ENCODE results near the gene SPDYE5. TPM values are rescaled to one million over a fixed set of nuclear protein-coding genes. Genes with fewer than 3 reads are reported as not detected.

SPDYE5 gene
- total RNA-seq, 3 donors from 2014 or later: not detected

GRCh38 chr7:75533926-75534325 is 41.8 kb downstream of the SPDYE5 start:
- intact Hi-C loops (cut with DNase I; ENCODE audit: low total_unique reads): no loop called here
- H3K4me3 ChIP-seq: no peak overlapping the region
- no peaks in the 10 kb centered on the region for H3K9me3 ChIP-seq
- no peaks in the 10 kb centered on the region for H3K4me1 ChIP-seq
- no peak overlapping the region for H3K27ac ChIP-seq
- TF ChIP-seq CTCF (IDR thresholded peaks at IDR 0.05) (no peak), POLR2AphosphoS5 (IDR thresholded peaks at IDR 0.05) (no peak), POLR2A (IDR thresholded peaks at IDR 0.05) (no peak)
- H3K27me3 ChIP-seq: no peaks in the 10 kb centered on the region
- peak in 1 of 2 donors; percentile 7 for DNase-seq (ENCODE audit: low spot score in 2 of 2)
- no peaks in the 10 kb centered on the region for H3K36me3 ChIP-seq

GRCh38 chr7:75534727-75535307 is 42.7 kb downstream of the SPDYE5 start:
- Histone ChIP-seq H3K4me3 (no peak overlapping the region), H3K4me1 (no peaks in the 10 kb centered on the region), H3K36me3 (no peaks in the 10 kb centered on the region), H3K27me3 (no peaks in the 10 kb centered on the region), H3K9me3 (no peaks in the 10 kb centered on the region), H3K27ac (no peak overlapping the region)
- no peak for DNase-seq (ENCODE audit: low spot score in 2 of 2)
- TF ChIP-seq POLR2AphosphoS5 (IDR thresholded peaks at IDR 0.05): no peak
- no peak for TF ChIP-seq POLR2A (IDR thresholded peaks at IDR 0.05)
- TF ChIP-seq CTCF (IDR thresholded peaks at IDR 0.05): no peak
- intact Hi-C loops (cut with DNase I; ENCODE audit: low total_unique reads): no loop called here

- no peaks in the 10 kb centered on the region for H3K9me3 ChIP-seq
- no peaks in the 10 kb centered on the region for H3K27me3 ChIP-seq
- TF ChIP-seq POLR2A (IDR thresholded peaks at IDR 0.05): no peak
- no peak for TF ChIP-seq CTCF (IDR thresholded peaks at IDR 0.05)
- TF ChIP-seq POLR2AphosphoS5 (IDR thresholded peaks at IDR 0.05): no peak
- no peak for DNase-seq (ENCODE audit: low spot score in 2 of 2)
- no peak overlapping the region for H3K4me3 ChIP-seq
- no peaks in the 10 kb centered on the region for H3K36me3 ChIP-seq
- H3K27ac ChIP-seq: no peak overlapping the region
- intact Hi-C loops (cut with DNase I; ENCODE audit: low total_unique reads): no loop called here
- no peaks in the 10 kb centered on the region for H3K4me1 ChIP-seq
Observed at GRCh38 chr7:75536491-75536890, 44.4 kb downstream of the SPDYE5 start.

GRCh38 chr7:75536940-75537538 is 44.9 kb downstream of the SPDYE5 start:
- no peak for TF ChIP-seq POLR2A (IDR thresholded peaks at IDR 0.05)
- TF ChIP-seq CTCF (IDR thresholded peaks at IDR 0.05): no peak
- no peak for TF ChIP-seq POLR2AphosphoS5 (IDR thresholded peaks at IDR 0.05)
- no peak for DNase-seq (ENCODE audit: low spot score in 2 of 2)
- no peak overlapping the region for H3K4me3 ChIP-seq
- intact Hi-C loops (cut with DNase I; ENCODE audit: low total_unique reads): no loop called here
- no peaks in the 10 kb centered on the region for H3K4me1 ChIP-seq
- no peaks in the 10 kb centered on the region for H3K27me3 ChIP-seq
- H3K36me3 ChIP-seq: no peaks in the 10 kb centered on the region
- no peaks in the 10 kb centered on the region for H3K9me3 ChIP-seq
- H3K27ac ChIP-seq: no peak overlapping the region

GRCh38 chr7:75537731-75538130 is 45.6 kb downstream of the SPDYE5 start:
- H3K27me3 ChIP-seq: no peaks in the 10 kb centered on the region
- H3K27ac ChIP-seq: no peak overlapping the region
- intact Hi-C loops (cut with DNase I; ENCODE audit: low total_unique reads): no loop called here
- H3K4me1 ChIP-seq: no peaks in the 10 kb centered on the region
- no peak for TF ChIP-seq POLR2A (IDR thresholded peaks at IDR 0.05)
- no peak for TF ChIP-seq CTCF (IDR thresholded peaks at IDR 0.05)
- no peak for TF ChIP-seq POLR2AphosphoS5 (IDR thresholded peaks at IDR 0.05)
- no peak overlapping the region for H3K4me3 ChIP-seq
- no peak for DNase-seq (ENCODE audit: low spot score in 2 of 2)
- H3K9me3 ChIP-seq: no peaks in the 10 kb centered on the region
- no peaks in the 10 kb centered on the region for H3K36me3 ChIP-seq
